ENCODE data around the gene POU6F2. TPM values are rescaled to one million over a fixed set of nuclear protein-coding genes. Genes with fewer than 3 reads are reported as not detected.

POU6F2 gene
- polyA plus RNA-seq, 2 of the 4 experiments (the other 2 are of a cell fraction) = not detected

GRCh38 chr7:39453743-39454355 is 476.1 kb downstream of the POU6F2 start:
- POLR2A ChIA-PET = no interaction called here
- no peak overlapping the region for H3K27ac ChIP-seq
- no peaks in the 10 kb centered on the region for H3K4me1 ChIP-seq
- CTCF ChIA-PET = interaction anchor here (0.6 to 2.1 kb wide), 10 partner anchors 9 to 902 kb away, joined by 3 to 8 read pairs (median 4); no protein-coding TSS in a partner anchor
- no peak for FAIRE-seq
- no peak overlapping the region for H3K4me2 ChIP-seq
- peak; percentile 25 to 61 for DNase-seq (ENCODE audit: low read depth in 1 of 2, low spot score in 1 of 2)
- WGBS (ENCODE audit: missing lambda C conversion rate) = 14% methylated on average over 5 of the region's 5 CpGs
- H3K4me3 ChIP-seq = no peak overlapping the region
- peak; percentile 18; the same call in 1 of the 3 replicates for TF ChIP-seq SMC3 (IDR thresholded peaks at IDR 0.05)
- peak; percentile 15 to 55; a peak in 2 of 5 replicates for TF ChIP-seq RAD21 (conservative IDR thresholded peaks at IDR 0.05 in 1 of 2, IDR thresholded peaks at IDR 0.05 in 1 of 2)
- peak; percentile 53 for TF ChIP-seq CTCF (IDR thresholded peaks at IDR 0.05)
- no peak for TF ChIP-seq FOSB (CRISPR knock-in tag; IDR thresholded peaks at IDR 0.05)
- TF ChIP-seq PHF8 (IDR thresholded peaks at IDR 0.05; ENCODE audit: borderline replicate concordance, low read depth) = no peak
- no peaks in the 10 kb centered on the region for H3K9me3 ChIP-seq
- peak; percentile 67 to 88; a peak in 3 of 6 replicates for ATAC-seq

GRCh38 chr7:39458061-39458745 is 480.5 kb downstream of the POU6F2 start:
- FAIRE-seq (no peak), ATAC-seq (0 out of 6 replicates have a peak, but pooled peaks of 1 of the 2 experiments have one; percentile 26), DNase-seq (ENCODE audit: low read depth in 1 of 2, low spot score in 1 of 2) (no peak)
- TF ChIP-seq ZNF302 (CRISPR knock-in tag; IDR thresholded peaks at IDR 0.05) = no peak
- TF ChIP-seq JUNB (IDR thresholded peaks at IDR 0.05) = no peak
- no peak for TF ChIP-seq MAFK (IDR thresholded peaks at IDR 0.05; ENCODE audit: partially characterized antibody)
- Histone ChIP-seq H3K27ac (no peak overlapping the region), H3K9me3 (no peaks in the 10 kb centered on the region), H3K4me2 (peak overlapping the region; percentile 42), H3K4me3 (0 out of 3 replicates have a peak overlapping the region, but pooled peaks have one; percentile 11), H3K4me1 (no peaks in the 10 kb centered on the region)
- CTCF ChIA-PET = interaction anchor here (1.2 kb wide), 1 partner anchor 44 kb away, joined by 3 read pairs; no protein-coding TSS in a partner anchor
- POLR2A ChIA-PET = interaction anchor here (0.6 kb wide), 1 partner anchor 46 kb away, joined by 6 read pairs; no protein-coding TSS in a partner anchor
- WGBS (ENCODE audit: missing lambda C conversion rate) = 53% methylated on average over 15 of the region's 15 CpGs

GRCh38 chr7:39459636-39460035 is 481.9 kb downstream of the POU6F2 start:
- Histone ChIP-seq H3K4me3 (no peak overlapping the region), H3K9me3 (no peaks in the 10 kb centered on the region), H3K4me2 (no peak overlapping the region), H3K27ac (no peak overlapping the region), H3K4me1 (no peaks in the 10 kb centered on the region)
- ChIA-PET CTCF (interaction anchor here (1.0 to 1.7 kb wide), 3 partner anchors 12 to 61 kb away, joined by 3 to 4 read pairs (median 3); no protein-coding TSS in a partner anchor), POLR2A (no interaction called here)
- no peak for TF ChIP-seq RCOR1 (IDR thresholded peaks at IDR 0.05; ENCODE audit: low read depth, low read length)
- TF ChIP-seq HOXB13 (CRISPR knock-in tag; IDR thresholded peaks at IDR 0.05; ENCODE audit: low read depth) = no peak
- no peak for TF ChIP-seq NFE2L2 (conservative IDR thresholded peaks at IDR 0.05; ENCODE audit: low read length)
- TF ChIP-seq ATOH8 (CRISPR knock-in tag; IDR thresholded peaks at IDR 0.05; ENCODE audit: low read depth) = no peak
- no peak for TF ChIP-seq EHMT2 (IDR thresholded peaks at IDR 0.05; ENCODE audit: low read depth)
- WGBS (ENCODE audit: missing lambda C conversion rate) = 77% methylated on average over 6 of the region's 6 CpGs
- FAIRE-seq (no peak), DNase-seq (ENCODE audit: low read depth in 1 of 2, low spot score in 1 of 2) (no peak), ATAC-seq (no peak)

- Histone ChIP-seq H3K27ac (no peak overlapping the region), H3K4me1 (no peaks in the 10 kb centered on the region), H3K4me3 (no peak overlapping the region), H3K4me2 (no peak overlapping the region), H3K9me3 (no peaks in the 10 kb centered on the region)
- 86% methylated on average over 16 of the region's 20 CpGs for WGBS (ENCODE audit: missing lambda C conversion rate)
- DNase-seq (ENCODE audit: low read depth in 1 of 2, low spot score in 1 of 2) (no peak), FAIRE-seq (no peak), ATAC-seq (no peak)
- CTCF ChIA-PET = interaction anchor here (1.5 to 1.7 kb wide), 2 partner anchors 13 to 15 kb away, joined by 3 to 4 read pairs; no protein-coding TSS in a partner anchor
- POLR2A ChIA-PET = no interaction called here
- TF ChIP-seq BHLHE40 (IDR thresholded peaks at IDR 0.05; ENCODE audit: low read depth, low read length) (no peak), ZFP36 (IDR thresholded peaks at IDR 0.05; ENCODE audit: borderline replicate concordance, partially characterized antibody) (no peak), POLR2A (IDR thresholded peaks at IDR 0.05; ENCODE audit: low read length) (no peak), ZNF302 (CRISPR knock-in tag; IDR thresholded peaks at IDR 0.05) (no peak), HOXA7 (CRISPR knock-in tag; IDR thresholded peaks at IDR 0.05) (no peak), RCOR1 (IDR thresholded peaks at IDR 0.05; ENCODE audit: low read depth, low read length) (no peak), NR3C1 (IDR thresholded peaks at IDR 0.05) (no peak), FOSB (CRISPR knock-in tag; IDR thresholded peaks at IDR 0.05) (no peak), EP300 (IDR thresholded peaks at IDR 0.05) (no peak), RFX5 (IDR thresholded peaks at IDR 0.05) (no peak), KDM1A (IDR thresholded peaks at IDR 0.05; ENCODE audit: low read depth) (no peak), SREBF2 (IDR thresholded peaks at IDR 0.05) (no peak), EHF (CRISPR knock-in tag; IDR thresholded peaks at IDR 0.05) (no peak), CTCF (IDR thresholded peaks at IDR 0.05) (no peak), RARB (CRISPR knock-in tag; IDR thresholded peaks at IDR 0.05) (no peak), CBX2 (IDR thresholded peaks at IDR 0.05; ENCODE audit: borderline replicate concordance, low read depth) (no peak), MAFK (IDR thresholded peaks at IDR 0.05; ENCODE audit: partially characterized antibody) (no peak)
Measured at GRCh38 chr7:39460486-39460885, 482.8 kb downstream of the POU6F2 start.
